Central memory CD8-positive, alpha-beta T cell (primary cell): ENCODE data around the gene TMEM109.
A peak's percentile ranks its signal among the peaks of the same experiment; 100 is the strongest.

Experiments
- ATAC-seq: fragments of 150-1000 bp; cut with Tn5 transposase; replicated peaks from 2 replicates; pipeline ENCODE4 v1.10.0; 2022; ENCODE audit warnings: mild to moderate bottlenecking, moderate FRiP score, moderate number of reproducible peaks; ENCODE audit not compliant: poor library complexity, severe bottlenecking; ENCODE audit errors: extremely low read depth
- DNase-seq, 2 donors: peaks; one replicate each; pipeline ENCODE4 v3.0.0; 2021; ENCODE audit warnings: low spot score in 2 of 2
- H3K27ac Mint-ChIP-seq: one replicate; pipeline ENCODE4 v1.8.0; 2022; ENCODE audit warnings: low read depth, mild to moderate bottlenecking, moderate library complexity, mixed read lengths
- H3K27me3 Mint-ChIP-seq: one replicate; pipeline ENCODE4 v1.8.0; 2022; ENCODE audit warnings: mixed read lengths
- H3K36me3 Mint-ChIP-seq: one replicate; pipeline ENCODE4 v1.8.0; 2022; ENCODE audit warnings: mild to moderate bottlenecking, moderate library complexity, mixed read lengths; ENCODE audit not compliant: insufficient read depth
- H3K4me1 Mint-ChIP-seq: one replicate; pipeline ENCODE4 v1.8.0; 2022; ENCODE audit warnings: mixed read lengths
- H3K4me3 Mint-ChIP-seq: one replicate; pipeline ENCODE4 v1.8.0; 2022; ENCODE audit warnings: mild to moderate bottlenecking, moderate library complexity, mixed read lengths
- H3K9me3 Mint-ChIP-seq: one replicate; pipeline ENCODE4 v1.8.0; 2022; ENCODE audit warnings: mixed read lengths

TMEM109 gene

DNA sequence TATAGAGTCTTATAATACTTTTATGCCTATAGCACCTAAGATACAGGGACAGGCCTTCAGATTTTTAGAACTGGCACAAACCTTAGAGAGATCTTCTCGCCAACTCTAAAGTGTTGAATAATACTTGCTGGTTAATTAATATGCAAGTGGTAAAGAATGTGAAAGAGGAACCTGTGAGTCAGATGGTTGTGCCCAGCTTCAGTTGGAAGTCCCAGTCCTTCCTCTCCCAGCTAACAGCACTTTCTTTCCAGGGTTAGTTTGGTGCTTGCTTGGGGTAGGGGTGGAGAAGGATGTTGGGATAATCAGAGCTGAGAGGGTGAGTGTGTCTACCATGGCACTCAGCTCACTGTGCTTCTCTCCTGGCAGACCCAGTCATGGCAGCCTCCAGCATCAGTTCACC lies 5.4 kb downstream of the TMEM109 start:
- peaks cover 7% of the 10 kb centered on the region for H3K27me3 Mint-ChIP-seq
- peaks cover 23% of the 10 kb centered on the region for H3K36me3 Mint-ChIP-seq
- H3K9me3 Mint-ChIP-seq = no peaks in the 10 kb centered on the region
- no peak overlapping the region for H3K27ac Mint-ChIP-seq
- H3K4me3 Mint-ChIP-seq = no peak overlapping the region
- ATAC-seq (no peak), DNase-seq (no peak)
- H3K4me1 Mint-ChIP-seq = peaks cover 36% of the 10 kb centered on the region

DNA sequence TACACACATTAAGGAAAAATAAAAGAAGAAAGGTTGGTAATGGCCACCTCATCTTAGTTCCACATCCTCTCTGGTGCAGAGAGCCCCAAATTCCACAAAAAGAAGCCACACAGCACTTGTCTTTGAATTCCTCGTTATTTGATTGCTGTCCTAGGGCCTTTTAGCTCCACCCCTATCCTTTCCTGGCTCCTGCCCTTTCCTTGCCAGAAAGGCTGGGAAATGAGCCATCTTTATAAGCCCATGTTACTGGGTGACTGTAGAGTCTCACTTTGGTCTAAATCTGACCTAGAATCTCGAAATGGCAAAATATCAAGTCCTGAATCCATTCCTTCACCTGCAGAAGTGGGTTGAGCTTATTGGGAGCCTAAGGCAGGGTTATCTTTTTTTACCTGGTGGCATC lies 6.0 kb downstream of the TMEM109 start:
- Mint-ChIP-seq H3K27me3 (peaks cover 9% of the 10 kb centered on the region), H3K9me3 (no peaks in the 10 kb centered on the region), H3K4me1 (peaks cover 34% of the 10 kb centered on the region), H3K4me3 (no peak overlapping the region), H3K36me3 (peaks cover 23% of the 10 kb centered on the region), H3K27ac (no peak overlapping the region)
- DNase-seq = no peak
- no peak for ATAC-seq

DNA sequence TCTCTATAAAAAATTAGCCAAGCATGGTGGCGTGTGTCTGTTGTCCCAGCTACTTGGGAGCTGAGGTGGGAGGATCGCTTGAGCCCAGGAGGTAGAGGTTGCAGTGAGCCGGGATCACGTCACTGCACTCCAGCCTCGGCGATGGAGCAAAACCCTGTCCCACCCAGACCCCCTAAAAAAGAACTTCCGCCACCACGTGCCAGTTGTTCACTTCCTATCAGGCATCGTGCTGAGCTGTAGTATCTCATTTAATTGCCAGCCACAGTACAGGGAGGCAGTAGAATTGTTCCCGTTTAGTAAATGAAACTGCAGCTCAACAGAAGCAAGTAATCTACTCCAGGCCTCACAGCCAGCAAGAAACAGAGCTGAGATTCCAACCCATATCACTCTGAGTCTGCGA lies 7.3 kb downstream of the TMEM109 start:
- no peak overlapping the region for H3K4me3 Mint-ChIP-seq
- no peak overlapping the region for H3K27ac Mint-ChIP-seq
- peaks cover 18% of the 10 kb centered on the region for H3K27me3 Mint-ChIP-seq
- DNase-seq = no peak
- H3K9me3 Mint-ChIP-seq = no peaks in the 10 kb centered on the region
- H3K36me3 Mint-ChIP-seq = peaks cover 21% of the 10 kb centered on the region
- no peak for ATAC-seq
- H3K4me1 Mint-ChIP-seq = peaks cover 26% of the 10 kb centered on the region

- ATAC-seq = no peak
- Mint-ChIP-seq H3K27ac (no peak overlapping the region), H3K27me3 (peaks cover 24% of the 10 kb centered on the region), H3K4me1 (peaks cover 22% of the 10 kb centered on the region), H3K9me3 (no peaks in the 10 kb centered on the region), H3K36me3 (peaks cover 21% of the 10 kb centered on the region), H3K4me3 (no peak overlapping the region)
- DNase-seq = no peak
Measured at GRCh38 chr11:60921777-60922335, 7.9 kb downstream of the TMEM109 start.

GRCh38 chr11:60922906-60923305 lies 8.9 kb downstream of the TMEM109 start:
- no peak for ATAC-seq
- H3K4me1 Mint-ChIP-seq = peaks cover 17% of the 10 kb centered on the region
- no peak for DNase-seq
- H3K27ac Mint-ChIP-seq = no peak overlapping the region
- peaks cover 21% of the 10 kb centered on the region for H3K36me3 Mint-ChIP-seq
- peaks cover 35% of the 10 kb centered on the region for H3K27me3 Mint-ChIP-seq
- H3K9me3 Mint-ChIP-seq = no peaks in the 10 kb centered on the region
- H3K4me3 Mint-ChIP-seq = peak overlapping the region; percentile 70

DNA sequence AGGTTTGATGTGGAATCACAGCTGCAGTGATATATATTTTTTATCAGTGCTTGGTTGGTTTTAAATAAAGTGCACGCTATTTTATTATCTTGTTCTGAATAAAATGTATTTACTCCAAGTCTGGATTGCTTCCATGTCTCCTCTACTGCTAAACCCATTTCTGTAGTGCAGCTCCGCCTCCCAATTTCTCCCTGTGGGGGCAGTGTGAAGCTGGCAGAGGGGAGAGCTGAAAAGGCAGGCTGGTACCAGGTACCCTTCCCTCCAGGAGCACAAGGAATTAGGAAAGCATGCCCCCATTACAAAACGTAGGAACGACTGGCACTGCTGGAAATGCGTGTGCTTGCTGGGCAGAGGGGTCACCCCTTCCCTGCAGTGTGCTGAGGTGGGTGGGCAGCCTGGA lies 9.4 kb downstream of the TMEM109 start:
- Mint-ChIP-seq H3K4me1 (peaks cover 17% of the 10 kb centered on the region), H3K27me3 (peaks cover 35% of the 10 kb centered on the region), H3K9me3 (no peaks in the 10 kb centered on the region), H3K27ac (no peak overlapping the region), H3K36me3 (peaks cover 21% of the 10 kb centered on the region), H3K4me3 (peak overlapping the region; percentile 70)
- ATAC-seq (no peak), DNase-seq (no peak)

DNA sequence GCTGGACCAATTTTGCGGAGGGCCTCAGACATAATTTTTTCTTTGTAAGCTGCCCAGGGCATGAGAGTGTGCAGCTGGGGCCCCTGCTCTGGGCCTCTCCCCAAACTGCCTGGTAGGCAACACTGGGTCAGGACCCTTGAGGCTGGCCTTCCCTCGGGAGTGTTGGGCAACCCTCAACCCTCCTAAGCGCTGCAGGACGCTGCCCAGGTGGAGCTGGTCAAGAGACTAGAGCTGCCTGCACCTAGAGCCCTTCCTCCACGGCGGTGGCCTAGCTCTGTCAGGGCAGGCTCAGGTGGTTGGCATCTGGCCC lies 9.8 kb downstream of the TMEM109 start:
- H3K27ac Mint-ChIP-seq = no peak overlapping the region
- DNase-seq = no peak
- ATAC-seq = no peak
- peaks cover 35% of the 10 kb centered on the region for H3K27me3 Mint-ChIP-seq
- H3K4me1 Mint-ChIP-seq = peaks cover 17% of the 10 kb centered on the region
- peak overlapping the region; percentile 70 for H3K4me3 Mint-ChIP-seq
- H3K36me3 Mint-ChIP-seq = peaks cover 21% of the 10 kb centered on the region
- no peaks in the 10 kb centered on the region for H3K9me3 Mint-ChIP-seq

DNA sequence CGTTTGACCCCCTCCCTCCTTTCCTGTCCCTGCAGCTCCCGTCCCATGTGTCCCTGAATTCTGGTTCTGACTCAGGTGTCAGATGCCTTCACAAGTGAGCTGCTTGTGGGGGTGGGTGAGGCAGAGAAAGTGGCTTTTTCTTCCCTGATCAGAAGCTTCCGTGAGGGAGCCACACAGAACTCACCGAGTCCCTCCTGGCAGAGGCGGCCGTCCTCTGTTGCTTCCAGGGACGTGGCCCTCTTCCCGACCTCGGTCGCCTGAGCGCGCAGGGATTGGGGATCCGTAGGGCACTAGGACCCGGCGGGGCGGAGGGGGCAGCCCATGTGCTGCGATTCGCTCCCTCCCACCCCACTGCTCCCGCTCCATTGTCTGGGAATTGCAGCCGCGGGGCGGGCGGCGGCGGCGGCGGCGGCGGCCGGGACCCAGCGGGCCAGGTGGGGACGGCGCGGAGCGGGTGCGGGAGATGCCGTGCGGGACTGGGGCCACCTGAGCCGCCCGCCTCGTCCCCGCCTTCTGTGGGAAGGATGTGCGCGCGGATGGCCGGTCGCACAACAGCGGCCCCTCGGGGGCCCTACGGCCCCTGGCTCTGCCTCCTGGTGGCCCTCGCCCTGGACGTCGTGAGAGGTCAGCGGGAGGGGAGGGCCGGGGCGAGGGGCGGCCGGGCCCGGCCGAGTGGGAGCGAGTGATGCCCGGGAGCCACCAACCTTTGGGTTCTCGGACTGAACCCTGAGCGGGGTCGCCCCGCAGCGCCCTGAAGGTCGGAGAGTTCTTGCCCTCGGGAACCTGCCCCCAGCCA lies 10.3 kb downstream of the TMEM109 start, which contains the start of gene TMEM132A:
TSS of gene TMEM132A (plus strand) at position 351 of the 796 bp plus-strand sequence. CDS start at position 525, 174 bp downstream.
- Mint-ChIP-seq H3K27me3 (peaks cover 35% of the 10 kb centered on the region), H3K4me1 (peaks cover 17% of the 10 kb centered on the region), H3K4me3 (peak within 1 kb of the TSS; percentile 70), H3K9me3 (no peaks in the 10 kb centered on the region), H3K36me3 (peaks cover 19% of the 10 kb centered on the region), H3K27ac (no peak within 1 kb of the TSS)
- no peak for DNase-seq
- ATAC-seq = no peak

DNA sequence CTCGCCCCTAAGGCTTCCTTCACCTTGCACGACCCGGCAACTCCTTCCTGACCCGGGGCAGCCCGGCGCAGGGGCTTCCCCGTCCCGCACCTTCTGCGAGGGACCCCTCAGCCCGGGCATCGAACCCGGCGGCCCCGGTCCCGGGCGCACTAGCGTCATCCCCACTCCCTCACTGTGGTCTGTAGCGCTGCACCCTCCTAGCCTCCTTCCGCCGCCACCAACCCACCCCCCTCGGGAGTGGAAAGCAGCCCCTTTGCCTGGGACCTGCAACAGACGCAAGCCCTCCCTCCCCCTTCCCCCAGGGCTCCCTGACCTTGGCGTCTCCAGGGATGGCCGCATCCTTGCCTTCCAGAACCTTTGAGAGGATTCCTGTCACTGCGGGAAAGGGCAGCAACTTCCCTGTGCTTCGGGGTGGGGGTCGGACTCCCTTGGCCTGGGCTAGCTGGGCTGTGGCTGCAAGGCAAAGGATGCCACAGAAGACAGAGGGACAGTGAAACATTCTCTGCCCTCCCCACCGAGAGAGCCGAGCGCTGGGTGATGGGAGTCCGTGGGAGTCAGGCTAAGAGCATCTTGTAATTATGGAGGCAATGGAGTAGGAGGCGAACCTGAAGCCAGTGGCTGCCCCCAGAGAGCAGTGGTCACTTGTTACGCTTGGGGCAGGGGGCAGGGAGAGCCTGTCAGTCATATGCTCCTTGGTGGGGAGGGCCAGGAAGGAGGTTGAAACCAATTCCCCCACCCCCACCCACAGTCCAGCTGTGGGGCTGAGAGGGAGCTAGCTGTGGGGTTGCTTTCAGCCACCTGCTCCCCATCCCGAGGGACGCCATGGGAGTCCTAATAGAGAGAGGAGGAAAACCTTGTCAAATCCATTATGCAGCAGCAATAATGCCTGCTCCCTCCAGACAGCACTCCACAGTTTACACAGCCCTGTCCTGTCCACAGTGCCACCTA lies 11.2 kb downstream of the TMEM109 start:
- Mint-ChIP-seq H3K27ac (no peak overlapping the region), H3K9me3 (no peaks in the 10 kb centered on the region), H3K4me1 (peaks cover 17% of the 10 kb centered on the region), H3K27me3 (peaks cover 35% of the 10 kb centered on the region), H3K4me3 (peak overlapping the region; percentile 70), H3K36me3 (peaks cover 13% of the 10 kb centered on the region)
- ATAC-seq = peak; percentile 42
- DNase-seq = no peak

DNA sequence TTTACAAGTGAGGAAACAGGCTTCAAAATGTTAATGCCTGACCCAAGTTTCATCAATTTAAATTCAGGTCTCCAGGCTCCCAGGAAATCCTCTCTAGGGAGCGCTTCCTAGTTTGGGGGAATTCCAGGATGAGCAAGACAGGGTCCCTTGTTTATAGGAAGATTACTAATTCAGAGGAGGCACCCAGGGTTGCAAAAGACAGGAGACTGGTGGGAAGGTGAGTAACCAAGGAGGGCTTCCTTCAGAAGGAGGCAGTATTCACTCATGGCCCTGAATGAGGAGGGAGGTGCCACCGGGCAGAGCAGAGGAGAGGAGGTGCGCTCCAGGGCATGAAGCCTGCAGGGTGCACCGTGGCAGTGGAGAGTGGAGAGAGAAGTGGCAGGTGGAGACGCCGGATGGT lies 11.9 kb downstream of the TMEM109 start:
- Mint-ChIP-seq H3K4me1 (peaks cover 17% of the 10 kb centered on the region), H3K27ac (no peak overlapping the region), H3K36me3 (peaks cover 7% of the 10 kb centered on the region), H3K27me3 (peaks cover 37% of the 10 kb centered on the region), H3K9me3 (no peaks in the 10 kb centered on the region), H3K4me3 (no peak overlapping the region)
- DNase-seq (no peak), ATAC-seq (no peak)

GRCh38 chr11:60926500-60926899 lies 12.5 kb downstream of the TMEM109 start:
- peaks cover 43% of the 10 kb centered on the region for H3K27me3 Mint-ChIP-seq
- H3K27ac Mint-ChIP-seq = no peak overlapping the region
- no peak for DNase-seq
- no peak for ATAC-seq
- H3K9me3 Mint-ChIP-seq = no peaks in the 10 kb centered on the region
- H3K4me1 Mint-ChIP-seq = peaks cover 17% of the 10 kb centered on the region
- H3K4me3 Mint-ChIP-seq = no peak overlapping the region
- H3K36me3 Mint-ChIP-seq = peaks cover 3% of the 10 kb centered on the region

GRCh38 chr11:60927061-60927592 lies 13.2 kb downstream of the TMEM109 start:
- peaks cover 3% of the 10 kb centered on the region for H3K36me3 Mint-ChIP-seq
- no peak for DNase-seq
- H3K4me1 Mint-ChIP-seq = peaks cover 16% of the 10 kb centered on the region
- H3K27me3 Mint-ChIP-seq = peaks cover 44% of the 10 kb centered on the region
- no peak for ATAC-seq
- no peak overlapping the region for H3K27ac Mint-ChIP-seq
- no peaks in the 10 kb centered on the region for H3K9me3 Mint-ChIP-seq
- H3K4me3 Mint-ChIP-seq = no peak overlapping the region
